CD4-positive, alpha-beta T cell treated with Interleukin-17A for 1 hour (primary cell): ENCODE data around the gene GPR68.
"Not testable (repeated sequence)": the region's sequence is repeated elsewhere in the genome, so short reads cannot be mapped to it uniquely, and the experiment has no call there.

Experiments
- DNase-seq: peaks from one replicate; pipeline ENCODE4 v3.0.0-alpha.2; 2020

GPR68 gene

GRCh38 chr14:91272341-91273272, 28.1 kb upstream of the GPR68 start:
- no peak for DNase-seq

GRCh38 chr14:91271639-91272038, 27.1 kb upstream of the GPR68 start:
- no peak for DNase-seq

GRCh38 chr14:91270619-91271018, 26.1 kb upstream of the GPR68 start:
- no peak for DNase-seq

- no peak for DNase-seq
Measured at GRCh38 chr14:91270188-91270587, 25.7 kb upstream of the GPR68 start.

GRCh38 chr14:91269076-91269991, 24.8 kb upstream of the GPR68 start:
- DNase-seq = no peak

GRCh38 chr14:91267965-91268437, 23.5 kb upstream of the GPR68 start:
- no peak for DNase-seq

GRCh38 chr14:91266276-91266675, 21.8 kb upstream of the GPR68 start:
- not testable (repeated sequence) for DNase-seq

GRCh38 chr14:91265404-91265803, 20.9 kb upstream of the GPR68 start:
- DNase-seq = no peak

GRCh38 chr14:91264151-91265150, 19.9 kb upstream of the GPR68 start:
- DNase-seq = peak; percentile 29

- DNase-seq = no peak
Measured at GRCh38 chr14:91263329-91263728, 18.8 kb upstream of the GPR68 start.

- no peak for DNase-seq
Measured at GRCh38 chr14:91261986-91262549, 17.6 kb upstream of the GPR68 start.

GRCh38 chr14:91261115-91261514, 16.6 kb upstream of the GPR68 start:
- peak; percentile 58 for DNase-seq

GRCh38 chr14:91258876-91259275, 14.4 kb upstream of the GPR68 start:
- no peak for DNase-seq

- no peak for DNase-seq
Measured at GRCh38 chr14:91258011-91258618, 13.6 kb upstream of the GPR68 start.

GRCh38 chr14:91257328-91258010, 13.0 kb upstream of the GPR68 start:
- no peak for DNase-seq

- no peak for DNase-seq
Measured at GRCh38 chr14:91256661-91257060, 12.2 kb upstream of the GPR68 start.

GRCh38 chr14:91255026-91255695, 10.7 kb upstream of the GPR68 start:
- no peak for DNase-seq

- DNase-seq = peak; percentile 47
Measured at GRCh38 chr14:91254461-91254860, 10.0 kb upstream of the GPR68 start.

GRCh38 chr14:91253795-91254323, 9.4 kb upstream of the GPR68 start:
- DNase-seq = no peak
